GM23338 (cell line): ENCODE measurements around the gene CERK. TPM values are rescaled to one million over a fixed set of nuclear protein-coding genes. Genes with fewer than 3 reads are reported as not detected.

ENCODE experiments used
- ATAC-seq: fragments of 200-7000 bp; cut with Tn5 transposase; 3 replicates; pipeline ENCODE4 v1.9.1; 2020
- DNase-seq: peaks from one replicate; pipeline ENCODE4 v3.0.0-alpha.2; 2015; ENCODE audit warnings: low spot score
- H2AFZ ChIP-seq: fragments of 200-600 bp; sonication (generic); 2 replicates; pipeline ENCODE4 v1.8.0; 2016; ENCODE audit warnings: antibody characterized with exemption, mild to moderate bottlenecking, moderate library complexity
- H3F3A ChIP-seq: fragments of 200-600 bp; sonication (generic); replicated peaks from 2 replicates; pipeline ENCODE4 v1.8.0; 2017; ENCODE audit warnings: antibody characterized with exemption, mixed run types, low read depth
- H3K27ac ChIP-seq: fragments of 200-600 bp; sonication (generic); 2 replicates; pipeline ENCODE4 v1.6.1; 2016; ENCODE audit warnings: low read depth
- H3K27me3 ChIP-seq: fragments of 200-600 bp; sonication (generic); 2 replicates; pipeline ENCODE4 v1.8.0; 2016; ENCODE audit warnings: mild to moderate bottlenecking, mixed run types, moderate library complexity; ENCODE audit not compliant: insufficient read depth
- H3K36me3 ChIP-seq: fragments of 200-600 bp; sonication (generic); 2 replicates; pipeline ENCODE4 v1.8.0; 2016; ENCODE audit warnings: mild to moderate bottlenecking; ENCODE audit not compliant: insufficient read depth
- H3K4me1 ChIP-seq: fragments of 200-600 bp; sonication (generic); 2 replicates; pipeline ENCODE4 v1.8.0; 2016; ENCODE audit warnings: mild to moderate bottlenecking, moderate library complexity; ENCODE audit not compliant: insufficient read depth
- H3K4me2 ChIP-seq: fragments of 200-600 bp; sonication (generic); 2 replicates; pipeline ENCODE4 v1.7.1; 2017; ENCODE audit warnings: mixed run types
- H3K4me3 ChIP-seq: fragments of 200-600 bp; sonication (generic); 2 replicates; pipeline ENCODE4 v1.6.1; 2016; ENCODE audit warnings: mixed run types
- H3K79me2 ChIP-seq: fragments of 200-600 bp; sonication (generic); replicated peaks from 2 replicates; pipeline ENCODE4 v1.8.0; 2017; ENCODE audit warnings: mild to moderate bottlenecking; ENCODE audit not compliant: insufficient read depth
- H3K9me2 ChIP-seq: fragments of 200-600 bp; sonication (generic); 2 replicates; pipeline ENCODE4 v1.8.0; 2017; ENCODE audit not compliant: insufficient read depth
- H4K20me1 ChIP-seq: fragments of 200-600 bp; sonication (generic); replicated peaks from 2 replicates; pipeline ENCODE4 v1.8.0; 2017; ENCODE audit warnings: mild to moderate bottlenecking; ENCODE audit not compliant: insufficient read depth
- H3K27ac Mint-ChIP-seq: 2 replicates; pipeline ENCODE4 v1.8.0; 2020; ENCODE audit warnings: inconsistent platforms, mild to moderate bottlenecking, moderate library complexity, mixed read lengths
- H3K27me3 Mint-ChIP-seq: 3 replicates; pipeline ENCODE4 v1.8.0; 2022; ENCODE audit warnings: low read depth, mild to moderate bottlenecking, moderate library complexity, mixed read lengths, inconsistent platforms; ENCODE audit not compliant: insufficient read depth, poor library complexity
- H3K36me3 Mint-ChIP-seq: 3 replicates; pipeline ENCODE4 v1.8.0; 2021; ENCODE audit warnings: low read depth, mild to moderate bottlenecking, inconsistent platforms, moderate library complexity, mixed read lengths
- H3K4me1 Mint-ChIP-seq: 3 replicates; pipeline ENCODE4 v1.8.0; 2020; ENCODE audit warnings: mild to moderate bottlenecking, inconsistent platforms, mixed read lengths
- H3K4me3 Mint-ChIP-seq: 3 replicates; pipeline ENCODE4 v1.8.0; 2021; ENCODE audit warnings: moderate library complexity, mild to moderate bottlenecking, inconsistent platforms, mixed read lengths
- H3K9me3 Mint-ChIP-seq: 3 replicates; pipeline ENCODE4 v1.8.0; 2020; ENCODE audit warnings: moderate library complexity, mild to moderate bottlenecking, inconsistent platforms, mixed read lengths
- CREB1 ChIP-seq: fragments of 250-450 bp; sonication (Bioruptor Pico); IDR thresholded peaks from 2 replicates; pipeline ENCODE4 v1.5.0; 2020; ENCODE audit warnings: low read depth, mild to moderate bottlenecking, moderate library complexity
- ETS1 ChIP-seq: IDR thresholded peaks from 2 replicates; pipeline ENCODE4 v1.6.1; 2016; ENCODE audit warnings: antibody characterized with exemption
- EZH2 ChIP-seq: fragments of 200-600 bp; sonication (generic); IDR thresholded peaks from one replicate; pipeline ENCODE4 v1.8.0; 2017; ENCODE audit warnings: antibody characterized with exemption, mild to moderate bottlenecking, low read depth; ENCODE audit not compliant: unreplicated experiment
- JUNB ChIP-seq: IDR thresholded peaks from one replicate; pipeline ENCODE4 v1.6.1; 2016; ENCODE audit warnings: antibody characterized with exemption; ENCODE audit not compliant: unreplicated experiment
- NANOG ChIP-seq: IDR thresholded peaks from 2 replicates; pipeline ENCODE4 v1.6.1; 2016; ENCODE audit warnings: antibody characterized with exemption, borderline replicate concordance
- POLR2AphosphoS5 ChIP-seq: IDR thresholded peaks from 2 replicates; pipeline ENCODE4 v1.6.1; 2016; ENCODE audit warnings: antibody characterized with exemption, low read depth
- STAT1 ChIP-seq: IDR thresholded peaks from one replicate; pipeline ENCODE4 v1.6.1; 2016; ENCODE audit warnings: antibody characterized with exemption; ENCODE audit not compliant: unreplicated experiment
- ZNF114 ChIP-seq: fragments of 250-450 bp; sonication (Bioruptor Pico); IDR thresholded peaks from 2 replicates; pipeline ENCODE4 v1.5.0; 2020; ENCODE audit warnings: mild to moderate bottlenecking, moderate library complexity
- ZNF331 ChIP-seq: fragments of 250-450 bp; sonication (Bioruptor Pico); IDR thresholded peaks from 2 replicates; pipeline ENCODE4 v1.5.0; 2020; ENCODE audit warnings: low read depth, mild to moderate bottlenecking, moderate library complexity
- polyA plus RNA-seq: library from polyadenylated mRNA; unstranded; fragments of >200 nt; fragmentation: Nextera tagmentation; extraction: Ambion mirVana; gene quantifications from 2 replicates; pipeline ENCODE4 v1.2.1, GENCODE V29; 2016
- total RNA-seq: library from RNA; depleted of rRNA; stranded (reverse); fragments of >200 nt; shearing (Covaris generic); gene quantifications from 2 replicates; pipeline ENCODE4 v1.2.3, GENCODE V29; 2014
- TF ChIP-seq, protein P1 (sequence below), 2 experiments: fragments of 200-600 bp in 1 of 2; sonication (generic) in 1 of 2; conservative IDR thresholded peaks; 2 replicates each; pipeline versions ENCODE4 v1.5.1 to v1.6.1; 2016 to 2017; ENCODE audit warnings: antibody characterized with exemption in 2 of 2, low read depth in 2 of 2, mild to moderate bottlenecking in 2 of 2, moderate library complexity in 1 of 2
- TF ChIP-seq, protein P2 (sequence below): IDR thresholded peaks from one replicate; pipeline ENCODE4 v1.6.1; 2018; ENCODE audit warnings: antibody characterized with exemption; ENCODE audit not compliant: unreplicated experiment

The CERK gene
- total and polyA plus RNA-seq, 2 experiments from 2014 or later: 12.7 to 62.9 TPM

DNA sequence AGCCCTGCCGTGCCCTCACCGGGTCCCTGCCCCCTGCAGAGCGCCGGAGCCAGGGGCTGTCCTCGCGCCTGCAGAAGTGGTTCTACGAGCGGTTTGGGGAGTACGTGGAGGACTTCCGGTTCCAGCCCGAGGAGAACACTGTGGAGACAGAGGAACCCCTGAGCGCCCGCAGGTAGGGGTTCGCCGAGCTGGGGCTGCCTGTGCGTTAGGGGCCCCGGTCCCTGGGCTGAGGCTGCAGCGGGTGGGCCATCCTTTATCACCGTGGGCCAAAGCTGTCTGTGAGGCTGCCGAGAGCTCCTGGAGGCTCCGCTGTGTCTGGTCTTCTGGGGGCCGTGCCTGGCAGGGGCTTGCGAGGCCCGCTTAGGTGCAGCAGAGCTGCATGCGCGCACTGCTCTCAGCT lies 75.1 kb downstream of the CERK start:
- Histone ChIP-seq H3K4me1 (no peaks in the 10 kb centered on the region), H3K9me2 (no peaks in the 10 kb centered on the region), H3K27me3 (no peaks in the 10 kb centered on the region), H3K36me3 (no peaks in the 10 kb centered on the region), H3F3A (no peaks in the 10 kb centered on the region), H3K27ac (no peak overlapping the region), H3K4me3 (no peak overlapping the region), H2AFZ (no peak overlapping the region), H4K20me1 (no peaks in the 10 kb centered on the region), H3K79me2 (no peaks in the 10 kb centered on the region), H3K4me2 (no peak overlapping the region)
- no peak overlapping the region for H3K27ac Mint-ChIP-seq
- H3K4me3 Mint-ChIP-seq: no peak overlapping the region
- TF ChIP-seq CREB1 (no peak), NANOG (no peak), EZH2 (no peak), ZNF331 (CRISPR knock-in tag) (no peak), ETS1 (no peak), STAT1 (no peak), POLR2AphosphoS5 (no peak), ZNF114 (CRISPR knock-in tag) (no peak)
- TF ChIP-seq, protein P1, sequence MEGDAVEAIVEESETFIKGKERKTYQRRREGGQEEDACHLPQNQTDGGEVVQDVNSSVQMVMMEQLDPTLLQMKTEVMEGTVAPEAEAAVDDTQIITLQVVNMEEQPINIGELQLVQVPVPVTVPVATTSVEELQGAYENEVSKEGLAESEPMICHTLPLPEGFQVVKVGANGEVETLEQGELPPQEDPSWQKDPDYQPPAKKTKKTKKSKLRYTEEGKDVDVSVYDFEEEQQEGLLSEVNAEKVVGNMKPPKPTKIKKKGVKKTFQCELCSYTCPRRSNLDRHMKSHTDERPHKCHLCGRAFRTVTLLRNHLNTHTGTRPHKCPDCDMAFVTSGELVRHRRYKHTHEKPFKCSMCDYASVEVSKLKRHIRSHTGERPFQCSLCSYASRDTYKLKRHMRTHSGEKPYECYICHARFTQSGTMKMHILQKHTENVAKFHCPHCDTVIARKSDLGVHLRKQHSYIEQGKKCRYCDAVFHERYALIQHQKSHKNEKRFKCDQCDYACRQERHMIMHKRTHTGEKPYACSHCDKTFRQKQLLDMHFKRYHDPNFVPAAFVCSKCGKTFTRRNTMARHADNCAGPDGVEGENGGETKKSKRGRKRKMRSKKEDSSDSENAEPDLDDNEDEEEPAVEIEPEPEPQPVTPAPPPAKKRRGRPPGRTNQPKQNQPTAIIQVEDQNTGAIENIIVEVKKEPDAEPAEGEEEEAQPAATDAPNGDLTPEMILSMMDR (conservative IDR thresholded peaks at IDR 0.05; ENCODE audit: low read depth in 2 of 2): no peak
- TF ChIP-seq, protein P2, sequence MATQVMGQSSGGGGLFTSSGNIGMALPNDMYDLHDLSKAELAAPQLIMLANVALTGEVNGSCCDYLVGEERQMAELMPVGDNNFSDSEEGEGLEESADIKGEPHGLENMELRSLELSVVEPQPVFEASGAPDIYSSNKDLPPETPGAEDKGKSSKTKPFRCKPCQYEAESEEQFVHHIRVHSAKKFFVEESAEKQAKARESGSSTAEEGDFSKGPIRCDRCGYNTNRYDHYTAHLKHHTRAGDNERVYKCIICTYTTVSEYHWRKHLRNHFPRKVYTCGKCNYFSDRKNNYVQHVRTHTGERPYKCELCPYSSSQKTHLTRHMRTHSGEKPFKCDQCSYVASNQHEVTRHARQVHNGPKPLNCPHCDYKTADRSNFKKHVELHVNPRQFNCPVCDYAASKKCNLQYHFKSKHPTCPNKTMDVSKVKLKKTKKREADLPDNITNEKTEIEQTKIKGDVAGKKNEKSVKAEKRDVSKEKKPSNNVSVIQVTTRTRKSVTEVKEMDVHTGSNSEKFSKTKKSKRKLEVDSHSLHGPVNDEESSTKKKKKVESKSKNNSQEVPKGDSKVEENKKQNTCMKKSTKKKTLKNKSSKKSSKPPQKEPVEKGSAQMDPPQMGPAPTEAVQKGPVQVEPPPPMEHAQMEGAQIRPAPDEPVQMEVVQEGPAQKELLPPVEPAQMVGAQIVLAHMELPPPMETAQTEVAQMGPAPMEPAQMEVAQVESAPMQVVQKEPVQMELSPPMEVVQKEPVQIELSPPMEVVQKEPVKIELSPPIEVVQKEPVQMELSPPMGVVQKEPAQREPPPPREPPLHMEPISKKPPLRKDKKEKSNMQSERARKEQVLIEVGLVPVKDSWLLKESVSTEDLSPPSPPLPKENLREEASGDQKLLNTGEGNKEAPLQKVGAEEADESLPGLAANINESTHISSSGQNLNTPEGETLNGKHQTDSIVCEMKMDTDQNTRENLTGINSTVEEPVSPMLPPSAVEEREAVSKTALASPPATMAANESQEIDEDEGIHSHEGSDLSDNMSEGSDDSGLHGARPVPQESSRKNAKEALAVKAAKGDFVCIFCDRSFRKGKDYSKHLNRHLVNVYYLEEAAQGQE: no peak
- ATAC-seq (no peak), DNase-seq (no peak)
- H3K4me1 Mint-ChIP-seq: peaks cover 17% of the 10 kb centered on the region; the same call in 2 of the 3 replicates
- no peaks in the 10 kb centered on the region for H3K36me3 Mint-ChIP-seq
- H3K9me3 Mint-ChIP-seq: no peaks in the 10 kb centered on the region
- peaks cover 5% of the 10 kb centered on the region for H3K27me3 Mint-ChIP-seq

DNA sequence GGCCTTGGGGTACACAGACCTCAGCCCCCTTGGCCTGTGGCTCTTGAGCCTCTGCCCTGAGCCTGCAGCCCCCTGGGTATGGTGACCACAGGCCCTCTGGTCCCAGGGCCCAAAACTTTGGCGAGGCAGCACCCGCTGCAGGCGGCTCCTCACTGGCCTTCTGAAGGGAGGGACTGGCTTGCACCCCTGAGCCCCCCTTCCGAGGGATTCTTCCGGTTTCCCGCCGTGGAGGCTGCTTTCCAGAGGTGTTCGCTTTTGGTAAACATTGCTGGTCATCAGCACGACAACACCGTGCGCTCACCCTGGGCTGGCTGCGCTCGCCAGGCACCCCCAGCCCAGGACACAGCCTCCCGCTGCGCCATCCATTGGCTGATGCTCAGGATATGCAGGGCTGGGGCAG lies 75.8 kb downstream of the CERK start:
- H3K36me3 ChIP-seq: no peaks in the 10 kb centered on the region
- no peaks in the 10 kb centered on the region for H4K20me1 ChIP-seq
- no peaks in the 10 kb centered on the region for H3K79me2 ChIP-seq
- H2AFZ ChIP-seq: no peak overlapping the region
- H3K4me2 ChIP-seq: no peak overlapping the region
- Mint-ChIP-seq H3K36me3 (no peaks in the 10 kb centered on the region), H3K27ac (no peak overlapping the region), H3K4me1 (peaks cover 17% of the 10 kb centered on the region; the same call in 2 of the 3 replicates), H3K4me3 (no peak overlapping the region), H3K9me3 (no peaks in the 10 kb centered on the region), H3K27me3 (peaks cover 9% of the 10 kb centered on the region)
- no peaks in the 10 kb centered on the region for H3K4me1 ChIP-seq
- ATAC-seq (0 out of 3 replicates have a peak, but pooled peaks have one; percentile 9), DNase-seq (no peak)
- TF ChIP-seq JUNB (no peak), ETS1 (no peak), EZH2 (no peak), ZNF331 (CRISPR knock-in tag) (no peak)
- TF ChIP-seq, protein P2: no peak
- H3K9me2 ChIP-seq: no peaks in the 10 kb centered on the region
- H3F3A ChIP-seq: no peaks in the 10 kb centered on the region
- H3K27ac ChIP-seq: no peak overlapping the region
- H3K27me3 ChIP-seq: no peaks in the 10 kb centered on the region
- no peak overlapping the region for H3K4me3 ChIP-seq
